ENCODE data around the gene PIGN. TPM values are rescaled to one million over a fixed set of nuclear protein-coding genes. Genes with fewer than 3 reads are reported as not detected.

The PIGN gene
- polyA plus RNA-seq, 1 donor from 2014 or later, result 8.7 TPM

DNA sequence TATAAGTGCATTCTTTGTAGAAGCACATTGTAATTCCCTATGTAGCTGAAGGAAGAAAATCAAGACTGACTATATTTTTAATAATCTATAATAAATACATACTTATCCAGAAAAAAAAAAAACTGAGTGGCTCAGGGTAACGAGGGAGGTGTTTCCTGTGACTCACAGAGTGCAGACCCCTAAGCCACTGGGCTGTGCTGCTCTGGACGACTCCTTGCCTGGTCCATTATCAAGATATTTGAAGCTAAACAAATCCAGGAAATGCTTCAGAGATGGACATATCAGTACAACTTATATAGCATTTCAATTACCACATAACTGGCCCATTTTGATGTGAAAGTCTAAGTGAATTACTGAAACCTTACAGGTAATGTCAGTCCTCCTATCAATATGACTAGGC is 80.6 kb downstream of the PIGN start:
- Histone ChIP-seq H3K4me2 (ENCODE audit: low read length) (no peak overlapping the region), H3K9ac (ENCODE audit: low read length) (no peak overlapping the region), H3K27me3 (ENCODE audit: insufficient read depth, low read depth, low read length) (no peaks in the 10 kb centered on the region), H3K9me3 (ENCODE audit: low read length) (no peaks in the 10 kb centered on the region), H3K9me2 (ENCODE audit: insufficient read depth, low read length) (no peaks in the 10 kb centered on the region), H3K36me3 (ENCODE audit: insufficient read depth, low read length) (no peaks in the 10 kb centered on the region), H3F3A (ENCODE audit: insufficient read depth, low read length, poor library complexity, severe bottlenecking) (no peaks in the 10 kb centered on the region), H3K4me3 (ENCODE audit: low read length) (no peak overlapping the region), H3K27ac (ENCODE audit: low read length) (no peak overlapping the region), H3K79me2 (replicated peaks; ENCODE audit: insufficient read depth, low read length) (no peaks in the 10 kb centered on the region), H2AFZ (ENCODE audit: low read depth, low read length) (no peak overlapping the region), H4K20me1 (ENCODE audit: insufficient read depth) (no peaks in the 10 kb centered on the region)
- no peak for TF ChIP-seq POLR2AphosphoS5 (IDR thresholded peaks at IDR 0.05)
- TF ChIP-seq, protein P1, sequence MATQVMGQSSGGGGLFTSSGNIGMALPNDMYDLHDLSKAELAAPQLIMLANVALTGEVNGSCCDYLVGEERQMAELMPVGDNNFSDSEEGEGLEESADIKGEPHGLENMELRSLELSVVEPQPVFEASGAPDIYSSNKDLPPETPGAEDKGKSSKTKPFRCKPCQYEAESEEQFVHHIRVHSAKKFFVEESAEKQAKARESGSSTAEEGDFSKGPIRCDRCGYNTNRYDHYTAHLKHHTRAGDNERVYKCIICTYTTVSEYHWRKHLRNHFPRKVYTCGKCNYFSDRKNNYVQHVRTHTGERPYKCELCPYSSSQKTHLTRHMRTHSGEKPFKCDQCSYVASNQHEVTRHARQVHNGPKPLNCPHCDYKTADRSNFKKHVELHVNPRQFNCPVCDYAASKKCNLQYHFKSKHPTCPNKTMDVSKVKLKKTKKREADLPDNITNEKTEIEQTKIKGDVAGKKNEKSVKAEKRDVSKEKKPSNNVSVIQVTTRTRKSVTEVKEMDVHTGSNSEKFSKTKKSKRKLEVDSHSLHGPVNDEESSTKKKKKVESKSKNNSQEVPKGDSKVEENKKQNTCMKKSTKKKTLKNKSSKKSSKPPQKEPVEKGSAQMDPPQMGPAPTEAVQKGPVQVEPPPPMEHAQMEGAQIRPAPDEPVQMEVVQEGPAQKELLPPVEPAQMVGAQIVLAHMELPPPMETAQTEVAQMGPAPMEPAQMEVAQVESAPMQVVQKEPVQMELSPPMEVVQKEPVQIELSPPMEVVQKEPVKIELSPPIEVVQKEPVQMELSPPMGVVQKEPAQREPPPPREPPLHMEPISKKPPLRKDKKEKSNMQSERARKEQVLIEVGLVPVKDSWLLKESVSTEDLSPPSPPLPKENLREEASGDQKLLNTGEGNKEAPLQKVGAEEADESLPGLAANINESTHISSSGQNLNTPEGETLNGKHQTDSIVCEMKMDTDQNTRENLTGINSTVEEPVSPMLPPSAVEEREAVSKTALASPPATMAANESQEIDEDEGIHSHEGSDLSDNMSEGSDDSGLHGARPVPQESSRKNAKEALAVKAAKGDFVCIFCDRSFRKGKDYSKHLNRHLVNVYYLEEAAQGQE (IDR thresholded peaks at IDR 0.05; ENCODE audit: borderline replicate concordance), result no peak
- no peak for TF ChIP-seq TAF1 (IDR thresholded peaks at IDR 0.05; ENCODE audit: low read depth)
- TF ChIP-seq RAD21 (conservative IDR thresholded peaks at IDR 0.05), result no peak
- TF ChIP-seq SMC3 (conservative IDR thresholded peaks at IDR 0.05; ENCODE audit: poor library complexity), result no peak
- no peak for TF ChIP-seq EZH2 (IDR thresholded peaks at IDR 0.05; ENCODE audit: borderline replicate concordance, insufficient read depth, low read length, poor library complexity, severe bottlenecking)
- TF ChIP-seq MXI1 (conservative IDR thresholded peaks at IDR 0.05; ENCODE audit: poor library complexity, severe bottlenecking), result no peak
- TF ChIP-seq EP300 (conservative IDR thresholded peaks at IDR 0.05; ENCODE audit: poor library complexity, severe bottlenecking), result no peak
- TF ChIP-seq, protein P2, sequence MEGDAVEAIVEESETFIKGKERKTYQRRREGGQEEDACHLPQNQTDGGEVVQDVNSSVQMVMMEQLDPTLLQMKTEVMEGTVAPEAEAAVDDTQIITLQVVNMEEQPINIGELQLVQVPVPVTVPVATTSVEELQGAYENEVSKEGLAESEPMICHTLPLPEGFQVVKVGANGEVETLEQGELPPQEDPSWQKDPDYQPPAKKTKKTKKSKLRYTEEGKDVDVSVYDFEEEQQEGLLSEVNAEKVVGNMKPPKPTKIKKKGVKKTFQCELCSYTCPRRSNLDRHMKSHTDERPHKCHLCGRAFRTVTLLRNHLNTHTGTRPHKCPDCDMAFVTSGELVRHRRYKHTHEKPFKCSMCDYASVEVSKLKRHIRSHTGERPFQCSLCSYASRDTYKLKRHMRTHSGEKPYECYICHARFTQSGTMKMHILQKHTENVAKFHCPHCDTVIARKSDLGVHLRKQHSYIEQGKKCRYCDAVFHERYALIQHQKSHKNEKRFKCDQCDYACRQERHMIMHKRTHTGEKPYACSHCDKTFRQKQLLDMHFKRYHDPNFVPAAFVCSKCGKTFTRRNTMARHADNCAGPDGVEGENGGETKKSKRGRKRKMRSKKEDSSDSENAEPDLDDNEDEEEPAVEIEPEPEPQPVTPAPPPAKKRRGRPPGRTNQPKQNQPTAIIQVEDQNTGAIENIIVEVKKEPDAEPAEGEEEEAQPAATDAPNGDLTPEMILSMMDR (IDR thresholded peaks at IDR 0.05; ENCODE audit: poor library complexity, severe bottlenecking), result no peak

DNA sequence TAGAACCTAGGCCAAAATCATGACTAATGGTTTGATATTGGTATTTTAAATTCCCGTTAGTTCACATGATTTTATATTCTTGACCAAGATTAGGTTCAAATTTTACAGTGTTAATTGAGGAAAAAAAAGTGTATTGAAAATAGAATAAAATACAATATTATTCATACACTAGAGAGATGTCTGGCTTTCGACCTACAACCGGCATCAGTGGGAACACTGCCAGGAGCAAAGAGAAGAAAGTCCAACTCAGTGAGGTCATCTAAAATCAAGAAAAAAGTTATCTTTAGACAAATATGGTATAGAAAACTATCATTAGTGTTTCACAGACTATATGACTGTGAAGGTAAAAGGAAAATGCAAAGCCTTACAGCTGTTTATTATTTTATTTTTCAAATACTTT is 81.5 kb downstream of the PIGN start:
- H3K27ac ChIP-seq (ENCODE audit: low read length), result no peak overlapping the region
- H3F3A ChIP-seq (ENCODE audit: insufficient read depth, low read length, poor library complexity, severe bottlenecking), result no peaks in the 10 kb centered on the region
- no peaks in the 10 kb centered on the region for H3K36me3 ChIP-seq (ENCODE audit: insufficient read depth, low read length)
- TF ChIP-seq MXI1 (conservative IDR thresholded peaks at IDR 0.05; ENCODE audit: poor library complexity, severe bottlenecking) (no peak), SMC3 (conservative IDR thresholded peaks at IDR 0.05; ENCODE audit: poor library complexity) (no peak), EP300 (conservative IDR thresholded peaks at IDR 0.05; ENCODE audit: poor library complexity, severe bottlenecking) (no peak), TAF1 (IDR thresholded peaks at IDR 0.05; ENCODE audit: low read depth) (no peak), RAD21 (conservative IDR thresholded peaks at IDR 0.05) (no peak), POLR2AphosphoS5 (IDR thresholded peaks at IDR 0.05) (no peak), EZH2 (IDR thresholded peaks at IDR 0.05; ENCODE audit: borderline replicate concordance, insufficient read depth, low read length, poor library complexity, severe bottlenecking) (no peak)
- TF ChIP-seq, protein P2 (IDR thresholded peaks at IDR 0.05; ENCODE audit: poor library complexity, severe bottlenecking), result no peak
- TF ChIP-seq, protein P1 (IDR thresholded peaks at IDR 0.05; ENCODE audit: borderline replicate concordance), result no peak
- no peak overlapping the region for H3K4me3 ChIP-seq (ENCODE audit: low read length)
- no peak overlapping the region for H3K9ac ChIP-seq (ENCODE audit: low read length)
- H3K79me2 ChIP-seq (replicated peaks; ENCODE audit: insufficient read depth, low read length), result no peaks in the 10 kb centered on the region
- no peaks in the 10 kb centered on the region for H3K9me2 ChIP-seq (ENCODE audit: insufficient read depth, low read length)
- H3K4me2 ChIP-seq (ENCODE audit: low read length), result no peak overlapping the region
- H3K27me3 ChIP-seq (ENCODE audit: insufficient read depth, low read depth, low read length), result no peaks in the 10 kb centered on the region
- H3K9me3 ChIP-seq (ENCODE audit: low read length), result no peaks in the 10 kb centered on the region
- no peak overlapping the region for H2AFZ ChIP-seq (ENCODE audit: low read depth, low read length)
- no peaks in the 10 kb centered on the region for H4K20me1 ChIP-seq (ENCODE audit: insufficient read depth)

Data from neural cell (in vitro differentiated cells).